Progenitor cell of endocrine pancreas (in vitro differentiated cells): ENCODE measurements around the gene DRAXIN. TPM values are rescaled to one million over a fixed set of nuclear protein-coding genes. Genes with fewer than 3 reads are reported as not detected.
"Not testable (repeated sequence)": the region's sequence is repeated elsewhere in the genome, so short reads cannot be mapped to it uniquely, and the experiment has no call there.

Source experiments
- DNase-seq: peaks from one replicate; pipeline ENCODE4 v3.0.0; 2021; ENCODE audit warnings: low spot score; ENCODE audit not compliant: unreplicated experiment
- H3K27ac Mint-ChIP-seq: 2 replicates; pipeline ENCODE4 v1.8.0; 2021; ENCODE audit warnings: mild to moderate bottlenecking, moderate library complexity, mixed read lengths
- H3K27me3 Mint-ChIP-seq: 2 replicates; pipeline ENCODE4 v1.8.0; 2021; ENCODE audit warnings: mixed read lengths
- H3K36me3 Mint-ChIP-seq: 2 replicates; pipeline ENCODE4 v1.8.0; 2022; ENCODE audit warnings: mixed read lengths; ENCODE audit not compliant: insufficient read depth
- H3K4me1 Mint-ChIP-seq: 2 replicates; pipeline ENCODE4 v1.8.0; 2021; ENCODE audit warnings: low read depth, mixed read lengths
- H3K4me3 Mint-ChIP-seq: 2 replicates; pipeline ENCODE4 v1.8.0; 2021; ENCODE audit warnings: low read depth, mild to moderate bottlenecking, moderate library complexity, mixed read lengths
- H3K9me3 Mint-ChIP-seq: 2 replicates; pipeline ENCODE4 v1.8.0; 2021; ENCODE audit warnings: low read depth, mixed read lengths
- CTCF ChIP-seq: fragments of 200-600 bp; sonication (generic); IDR thresholded peaks from one replicate; pipeline ENCODE4 v1.5.0; 2021; ENCODE audit warnings: antibody characterized with exemption, mild to moderate bottlenecking; ENCODE audit not compliant: unreplicated experiment
- long read RNA-seq: library from polyadenylated mRNA; unstranded; transcript quantifications from one replicate; pipeline ENCODE4 v2.0.0, GENCODE V29; 2020
- total RNA-seq: library from RNA; stranded (reverse); gene quantifications from 2 replicates; pipeline ENCODE4 v1.2.1, GENCODE V29; 2021

DRAXIN gene
- 2.8 and 3.2 TPM in 2 replicates for total RNA-seq
- long read RNA-seq, full-length matches to known transcripts: 1 of 1 reads
- long read RNA-seq, partial matches to known transcripts: 0 of 1 reads
- long read RNA-seq, other reads (novel, unspliced or antisense): 0 of 1 reads

GRCh38 chr1:11691302-11691914 is at the start of gene DRAXIN:
Gene DRAXIN (plus strand): TSS chr1:11691710. CDS start chr1:11706259, 14,549 bp downstream.
- peaks cover 24% of the 10 kb centered on the region for H3K27me3 Mint-ChIP-seq
- H3K4me3 Mint-ChIP-seq: peak within 1 kb of the TSS; percentile 90
- DNase-seq: peak; percentile 74
- H3K4me1 Mint-ChIP-seq: peaks cover 9% of the 10 kb centered on the region
- peak within 1 kb of the TSS; percentile 99 for H3K27ac Mint-ChIP-seq
- no peak for TF ChIP-seq CTCF
- H3K9me3 Mint-ChIP-seq: no peaks in the 10 kb centered on the region
- H3K36me3 Mint-ChIP-seq: no peaks in the 10 kb centered on the region

GRCh38 chr1:11641776-11642305 is 49.7 kb upstream of the DRAXIN start:
- Mint-ChIP-seq H3K4me3 (no peak overlapping the region), H3K36me3 (no peaks in the 10 kb centered on the region), H3K4me1 (no peaks in the 10 kb centered on the region), H3K27ac (no peak overlapping the region), H3K27me3 (peaks cover 13% of the 10 kb centered on the region), H3K9me3 (no peaks in the 10 kb centered on the region)
- no peak for DNase-seq
- no peak for TF ChIP-seq CTCF

GRCh38 chr1:11642418-11643017 is 49.0 kb upstream of the DRAXIN start:
- peaks cover 15% of the 10 kb centered on the region for H3K27me3 Mint-ChIP-seq
- peak; percentile 58 for DNase-seq
- H3K36me3 Mint-ChIP-seq, H3K4me1 Mint-ChIP-seq, H3K4me3 Mint-ChIP-seq, H3K9me3 Mint-ChIP-seq, H3K27ac Mint-ChIP-seq: not testable (repeated sequence)
- peak; percentile 94 for TF ChIP-seq CTCF

GRCh38 chr1:11643782-11644181 is 47.7 kb upstream of the DRAXIN start:
- TF ChIP-seq CTCF: no peak

GRCh38 chr1:11645270-11645669 is 46.2 kb upstream of the DRAXIN start:
- Mint-ChIP-seq H3K4me3 (no peak overlapping the region), H3K36me3 (no peaks in the 10 kb centered on the region), H3K27me3 (peaks cover 30% of the 10 kb centered on the region), H3K9me3 (no peaks in the 10 kb centered on the region), H3K4me1 (peaks cover 2% of the 10 kb centered on the region), H3K27ac (no peak overlapping the region)
- TF ChIP-seq CTCF: no peak
- no peak for DNase-seq

More at GRCh38 chr1:11643782-11644181, 47.7 kb upstream of the DRAXIN start:
- peaks cover 22% of the 10 kb centered on the region for H3K27me3 Mint-ChIP-seq
- no peaks in the 10 kb centered on the region for H3K36me3 Mint-ChIP-seq
- no peak overlapping the region for H3K4me3 Mint-ChIP-seq
- no peaks in the 10 kb centered on the region for H3K9me3 Mint-ChIP-seq
- no peak for DNase-seq
- no peaks in the 10 kb centered on the region for H3K4me1 Mint-ChIP-seq
- H3K27ac Mint-ChIP-seq: no peak overlapping the region
